GM21423 (cell line): ENCODE data around the gene GJA1.
"Not testable (repeated sequence)": the region's sequence is repeated elsewhere in the genome, so short reads cannot be mapped to it uniquely, and the experiment has no call there.

Source experiments
- ATAC-seq: cut with Tn5 transposase; IDR thresholded peaks from one replicate; pipeline ENCODE4 v1.9.1; 2021; ENCODE audit warnings: mild to moderate bottlenecking, moderate library complexity; ENCODE audit not compliant: unreplicated experiment

The GJA1 gene

GRCh38 chr6:121436960-121437850, 1.8 kb downstream of the GJA1 start:
- ATAC-seq = no peak

- no peak for ATAC-seq
Measured at GRCh38 chr6:121437851-121438651, 2.6 kb downstream of the GJA1 start.

- ATAC-seq = no peak
Measured at GRCh38 chr6:121438869-121439268, 3.4 kb downstream of the GJA1 start.

DNA sequence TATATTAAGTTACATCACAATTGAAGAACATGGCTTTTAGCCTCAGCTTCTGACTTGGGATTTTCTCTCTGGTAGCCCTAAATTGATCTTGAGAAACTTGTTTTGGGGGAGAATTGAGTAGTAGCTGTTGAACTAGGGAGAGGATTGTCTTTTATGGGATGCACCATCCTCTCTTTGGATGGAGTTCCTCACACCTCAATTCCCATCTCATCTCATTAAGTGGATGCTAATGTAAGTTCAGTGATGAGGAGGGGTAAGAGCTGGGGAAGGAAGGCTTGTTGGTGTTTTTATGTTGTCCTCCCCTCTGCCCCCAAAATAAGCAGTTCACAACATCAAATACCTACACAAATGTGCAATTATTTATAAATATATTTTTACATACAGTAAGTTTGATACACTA, 4.0 kb downstream of the GJA1 start:
- ATAC-seq = no peak

GRCh38 chr6:121439926-121440325, 4.5 kb downstream of the GJA1 start:
- no peak for ATAC-seq

DNA sequence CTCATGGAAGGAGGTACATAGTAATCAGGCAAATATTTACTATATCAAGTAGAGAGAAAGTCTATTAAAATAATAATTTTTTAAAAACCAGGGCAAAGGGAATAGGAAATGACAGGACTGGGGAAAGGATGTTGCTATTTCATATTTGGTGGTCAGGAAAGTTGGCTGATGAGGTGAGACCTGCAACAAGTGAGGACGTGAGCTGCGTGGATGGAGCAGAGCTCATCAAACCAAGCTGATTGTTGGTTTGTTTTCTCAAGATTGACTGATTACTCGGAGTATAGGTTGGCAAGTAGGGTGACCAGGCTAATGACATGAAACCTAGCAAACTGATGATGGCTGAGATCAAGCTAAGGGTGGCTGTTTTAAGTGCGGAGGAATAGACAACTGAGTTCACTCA, 6.0 kb downstream of the GJA1 start:
- no peak for ATAC-seq

- ATAC-seq = no peak
Measured at GRCh38 chr6:121442576-121442975, 7.1 kb downstream of the GJA1 start.

- no peak for ATAC-seq
Measured at GRCh38 chr6:121443971-121444541, 8.6 kb downstream of the GJA1 start.

GRCh38 chr6:121446705-121447104, 11.3 kb downstream of the GJA1 start:
- ATAC-seq = not testable (repeated sequence)

DNA sequence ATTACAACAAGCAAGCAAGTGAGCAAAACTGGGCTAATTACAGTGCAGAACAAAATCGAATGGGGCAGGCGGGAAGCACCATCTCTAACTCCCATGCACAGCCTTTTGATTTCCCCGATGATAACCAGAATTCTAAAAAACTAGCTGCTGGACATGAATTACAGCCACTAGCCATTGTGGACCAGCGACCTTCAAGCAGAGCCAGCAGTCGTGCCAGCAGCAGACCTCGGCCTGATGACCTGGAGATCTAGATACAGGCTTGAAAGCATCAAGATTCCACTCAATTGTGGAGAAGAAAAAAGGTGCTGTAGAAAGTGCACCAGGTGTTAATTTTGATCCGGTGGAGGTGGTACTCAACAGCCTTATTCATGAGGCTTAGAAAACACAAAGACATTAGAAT, 12.3 kb downstream of the GJA1 start:
- not testable (repeated sequence) for ATAC-seq

GRCh38 chr6:121448528-121448927, 13.1 kb downstream of the GJA1 start:
- ATAC-seq = not testable (repeated sequence)

- no peak for ATAC-seq
Measured at GRCh38 chr6:121449331-121449730, 13.9 kb downstream of the GJA1 start.

DNA sequence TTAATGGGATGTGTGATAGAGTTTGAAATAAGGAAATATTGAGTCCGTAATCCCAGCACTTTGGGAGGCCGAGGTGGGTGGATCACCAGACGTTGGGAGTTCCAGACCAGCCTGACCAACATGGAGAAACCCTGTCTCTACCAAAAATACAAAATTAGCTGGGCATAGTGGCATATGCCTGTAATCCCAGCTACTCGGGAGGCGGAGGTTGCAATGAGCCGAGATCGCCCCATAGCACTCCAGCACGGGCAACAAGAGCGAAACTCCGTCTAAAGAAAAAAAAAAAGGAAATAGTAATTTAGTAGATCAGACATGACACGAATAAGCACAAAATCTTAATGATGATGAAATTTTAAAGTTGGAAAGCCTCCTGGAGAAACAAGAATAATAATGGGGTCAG, 14.8 kb downstream of the GJA1 start:
- no peak for ATAC-seq

DNA sequence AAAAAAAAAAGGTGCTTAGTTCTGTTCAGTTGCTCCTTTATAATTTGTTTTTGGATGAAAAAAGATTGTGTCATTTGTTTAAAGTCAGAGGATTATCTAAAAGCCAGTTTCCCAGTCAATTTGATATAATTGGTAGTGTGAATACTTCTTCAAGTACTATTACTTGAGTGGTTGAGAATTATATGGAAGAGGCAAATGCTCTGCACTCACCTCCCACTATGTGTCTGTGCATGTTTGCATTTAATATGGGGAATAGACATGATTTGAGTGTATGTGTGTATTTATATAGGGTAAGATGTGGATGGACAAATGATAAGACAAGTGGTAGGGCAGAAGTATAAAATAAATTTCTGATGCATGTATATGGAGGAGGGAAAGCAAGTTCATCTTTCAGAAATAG, 15.8 kb downstream of the GJA1 start:
- ATAC-seq = no peak

DNA sequence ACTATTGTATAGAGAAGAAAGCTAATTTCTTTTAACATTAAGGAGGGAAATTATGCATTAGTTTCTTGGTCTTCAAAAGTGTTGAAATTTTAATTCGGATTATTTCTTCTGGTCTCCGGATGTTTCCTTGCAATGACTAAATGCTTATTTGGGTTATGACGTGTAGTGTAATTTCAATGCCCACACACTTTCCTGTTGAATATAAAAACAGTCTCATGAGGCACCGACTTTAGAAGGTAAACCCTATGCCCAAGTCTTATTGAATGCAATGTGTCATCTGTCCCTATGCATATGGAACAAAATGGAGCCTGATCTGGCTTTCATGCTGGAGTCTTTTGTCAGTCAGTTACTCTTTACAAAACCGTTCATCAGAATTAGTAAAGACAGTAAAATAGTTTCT, 17.7 kb downstream of the GJA1 start:
- ATAC-seq = no peak

DNA sequence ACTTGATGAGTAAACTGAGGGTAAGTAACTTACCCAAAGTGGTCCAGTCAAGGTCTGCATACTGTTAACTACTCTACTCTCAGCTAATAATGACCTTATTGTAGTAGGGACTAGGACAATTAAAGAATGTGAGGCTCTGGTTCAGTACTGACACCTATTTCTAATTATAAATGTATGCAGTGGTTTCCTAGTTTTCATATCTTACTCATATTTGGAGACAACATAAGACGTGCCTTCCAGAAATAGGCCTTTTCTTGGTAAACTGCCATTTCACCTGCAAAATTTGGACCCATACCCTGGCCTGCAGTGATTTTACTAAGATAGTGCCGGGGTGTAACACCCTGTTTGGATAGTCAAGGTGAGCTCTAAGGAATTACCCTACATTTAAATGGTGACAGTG, 24.7 kb downstream of the GJA1 start:
- ATAC-seq = no peak

DNA sequence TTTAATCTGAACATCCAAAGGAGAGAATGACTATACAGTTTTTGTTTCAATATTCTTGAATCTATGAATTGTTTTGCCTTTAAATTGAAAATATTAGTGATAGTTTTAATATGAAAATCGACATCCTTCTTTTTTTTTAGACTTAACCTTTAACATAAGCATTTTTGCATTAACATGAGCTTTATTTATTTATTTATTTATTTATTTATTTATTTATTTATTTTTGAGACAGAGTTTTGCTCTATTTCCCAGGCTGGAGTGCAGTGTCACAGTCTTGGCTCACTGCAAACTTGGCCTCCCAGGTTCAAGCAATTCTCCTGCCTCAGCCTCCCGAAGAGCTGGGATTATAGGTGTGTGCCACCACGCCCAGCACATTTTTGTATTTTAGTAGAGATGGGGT, 27.6 kb downstream of the GJA1 start:
- ATAC-seq = no peak

GRCh38 chr6:121465101-121465500, 29.7 kb downstream of the GJA1 start:
- ATAC-seq = no peak

DNA sequence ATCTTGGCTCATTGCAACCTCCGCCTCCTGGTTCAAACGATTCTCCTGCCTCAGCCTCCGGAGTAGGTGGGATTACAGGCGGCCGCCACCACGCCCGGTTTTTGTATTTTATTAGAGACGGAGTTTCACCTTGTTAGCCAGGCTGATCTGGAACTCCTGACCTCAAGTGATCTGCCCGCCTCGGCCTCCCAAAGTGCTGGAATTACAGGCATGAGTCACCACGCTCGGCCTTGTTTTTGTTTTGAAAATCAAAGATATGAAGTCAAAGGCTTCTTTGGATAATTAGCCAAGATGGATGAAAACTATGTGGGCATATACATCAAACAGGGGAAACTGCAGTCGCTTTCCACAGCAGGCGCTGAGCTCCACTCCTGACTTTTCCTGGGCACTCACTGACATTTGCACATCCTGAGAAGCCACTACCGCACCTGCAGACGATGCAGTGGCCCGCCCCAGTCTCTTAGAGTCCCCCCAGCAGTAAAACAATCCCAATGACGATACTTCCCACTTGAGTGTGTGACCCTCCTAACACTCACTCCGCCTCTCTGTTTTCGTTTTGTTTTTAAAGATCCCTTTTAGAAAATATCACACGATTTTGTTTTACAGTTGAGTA, 44.1 kb downstream of the GJA1 start:
- ATAC-seq = no peak

DNA sequence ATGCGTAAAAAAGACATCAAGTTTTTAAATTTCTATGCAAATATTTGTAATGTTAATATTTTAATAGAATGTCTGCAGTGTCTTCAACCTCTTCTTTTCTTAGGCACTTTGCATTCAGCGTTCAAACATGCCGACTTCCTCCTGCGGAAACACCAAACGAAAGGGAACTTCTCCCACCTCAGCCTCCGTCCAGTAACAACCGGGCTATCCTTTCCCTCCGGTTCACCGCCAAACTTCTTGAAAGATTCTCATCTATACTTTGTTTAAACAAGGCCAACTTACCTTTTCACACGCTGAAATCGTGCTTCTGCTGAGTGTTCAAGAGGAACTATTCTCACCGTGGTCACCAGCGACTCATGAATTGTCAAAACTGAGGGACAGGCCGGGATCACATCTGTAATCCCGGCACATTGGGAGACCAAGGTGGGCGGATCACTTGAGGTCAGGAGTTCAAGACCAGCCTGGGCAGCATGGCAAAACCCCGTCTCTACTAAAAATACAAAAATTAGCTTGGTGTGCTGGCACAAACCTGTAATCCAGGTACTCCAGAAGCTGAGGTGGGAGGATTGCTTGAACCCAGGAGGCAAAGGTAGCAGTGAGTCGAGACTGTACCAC, 44.8 kb downstream of the GJA1 start:
- no peak for ATAC-seq
